PFSK-1 (cell line): ENCODE data around the gene SENP7.

Experiments used
- FOXP2 ChIP-seq: optimal IDR thresholded peaks from 2 replicates; pipeline ENCODE3; 2011; ENCODE audit warnings: borderline replicate concordance, control low read depth, inconsistent platforms; ENCODE audit not compliant: insufficient read depth; ENCODE audit errors: extremely low read length, extremely low read depth
- POLR2AphosphoS5 ChIP-seq: IDR thresholded peaks from 2 replicates; pipeline ENCODE4 v1.6.1; 2012; ENCODE audit warnings: low read depth, mild to moderate bottlenecking, control low read depth, low read length, moderate library complexity
- SIN3A ChIP-seq: IDR thresholded peaks from 2 replicates; pipeline ENCODE4 v1.6.1; 2012; ENCODE audit warnings: mild to moderate bottlenecking, low read length, moderate library complexity, borderline replicate concordance; ENCODE audit not compliant: insufficient read depth
- TAF1 ChIP-seq: IDR thresholded peaks from 2 replicates; pipeline ENCODE4 v1.6.1; 2012; ENCODE audit warnings: low read length, control low read depth, borderline replicate concordance; ENCODE audit not compliant: insufficient read depth
- TF ChIP-seq, protein P1 (sequence below), 2 experiments: IDR thresholded peaks; 2 replicates each; pipeline versions ENCODE4 v1.6.1 to v1.8.0; 2011 to 2012; ENCODE audit warnings: low read depth in 2 of 2, low read length in 2 of 2, control low read depth in 1 of 2, inconsistent platforms in 1 of 2, mild to moderate bottlenecking in 1 of 2, moderate library complexity in 1 of 2; ENCODE audit not compliant: insufficient read depth in 1 of 2

DNA sequence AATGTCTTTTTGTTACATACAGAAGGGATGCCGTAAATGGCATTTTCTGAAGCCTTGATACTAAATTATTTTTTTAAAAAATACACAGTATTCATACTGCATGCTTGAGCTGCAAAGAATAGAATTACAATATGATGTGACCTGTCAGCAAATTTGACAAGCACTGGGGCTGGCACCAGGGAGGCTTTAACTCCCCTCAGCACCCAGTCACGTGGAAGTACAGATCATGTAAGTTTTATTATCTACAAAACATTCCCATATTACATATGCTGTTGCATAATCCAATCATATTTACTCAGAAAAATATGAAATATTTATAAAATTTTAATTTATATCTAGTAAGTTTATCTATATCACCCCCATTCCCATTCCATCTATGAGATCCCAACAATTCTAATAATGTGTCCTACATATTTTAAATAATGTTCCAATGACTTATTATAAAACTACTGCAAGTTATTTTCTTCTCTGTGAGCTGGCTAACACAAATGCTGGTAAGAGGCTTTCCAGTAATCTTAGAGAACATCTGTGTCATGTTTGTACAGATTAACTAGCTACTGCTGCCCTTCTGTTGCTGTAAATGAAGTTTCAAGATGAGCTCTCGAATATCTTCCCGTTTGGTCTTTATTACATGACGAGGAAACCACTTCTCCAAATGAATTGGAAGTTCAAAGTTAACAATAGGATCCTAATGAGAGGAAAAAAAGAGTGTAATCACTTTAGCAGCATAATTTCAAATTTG is 187.4 kb downstream of the SENP7 start:
- no peak for TF ChIP-seq POLR2AphosphoS5
- no peak for TF ChIP-seq TAF1
- TF ChIP-seq, protein P1, sequence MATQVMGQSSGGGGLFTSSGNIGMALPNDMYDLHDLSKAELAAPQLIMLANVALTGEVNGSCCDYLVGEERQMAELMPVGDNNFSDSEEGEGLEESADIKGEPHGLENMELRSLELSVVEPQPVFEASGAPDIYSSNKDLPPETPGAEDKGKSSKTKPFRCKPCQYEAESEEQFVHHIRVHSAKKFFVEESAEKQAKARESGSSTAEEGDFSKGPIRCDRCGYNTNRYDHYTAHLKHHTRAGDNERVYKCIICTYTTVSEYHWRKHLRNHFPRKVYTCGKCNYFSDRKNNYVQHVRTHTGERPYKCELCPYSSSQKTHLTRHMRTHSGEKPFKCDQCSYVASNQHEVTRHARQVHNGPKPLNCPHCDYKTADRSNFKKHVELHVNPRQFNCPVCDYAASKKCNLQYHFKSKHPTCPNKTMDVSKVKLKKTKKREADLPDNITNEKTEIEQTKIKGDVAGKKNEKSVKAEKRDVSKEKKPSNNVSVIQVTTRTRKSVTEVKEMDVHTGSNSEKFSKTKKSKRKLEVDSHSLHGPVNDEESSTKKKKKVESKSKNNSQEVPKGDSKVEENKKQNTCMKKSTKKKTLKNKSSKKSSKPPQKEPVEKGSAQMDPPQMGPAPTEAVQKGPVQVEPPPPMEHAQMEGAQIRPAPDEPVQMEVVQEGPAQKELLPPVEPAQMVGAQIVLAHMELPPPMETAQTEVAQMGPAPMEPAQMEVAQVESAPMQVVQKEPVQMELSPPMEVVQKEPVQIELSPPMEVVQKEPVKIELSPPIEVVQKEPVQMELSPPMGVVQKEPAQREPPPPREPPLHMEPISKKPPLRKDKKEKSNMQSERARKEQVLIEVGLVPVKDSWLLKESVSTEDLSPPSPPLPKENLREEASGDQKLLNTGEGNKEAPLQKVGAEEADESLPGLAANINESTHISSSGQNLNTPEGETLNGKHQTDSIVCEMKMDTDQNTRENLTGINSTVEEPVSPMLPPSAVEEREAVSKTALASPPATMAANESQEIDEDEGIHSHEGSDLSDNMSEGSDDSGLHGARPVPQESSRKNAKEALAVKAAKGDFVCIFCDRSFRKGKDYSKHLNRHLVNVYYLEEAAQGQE (IDR thresholded peaks at IDR 0.05; ENCODE audit: insufficient read depth in 1 of 2, low read depth in 2 of 2, low read length in 2 of 2): no peak
- TF ChIP-seq SIN3A: no peak
- TF ChIP-seq FOXP2: no peak
